HT-29 (cell line): Measurements from ENCODE around the gene CTNNBIP1. TPM values are rescaled to one million over a fixed set of nuclear protein-coding genes. Genes with fewer than 3 reads are reported as not detected.
"Not testable (repeated sequence)": the region's sequence is repeated elsewhere in the genome, so short reads cannot be mapped to it uniquely, and the experiment has no call there.

ENCODE experiments used
- DNase-seq: peaks from one replicate; pipeline ENCODE4 v3.0.0-alpha.2; 2015; ENCODE audit warnings: low spot score
- total RNA-seq: library from RNA; depleted of rRNA; stranded (reverse); fragments of >200 nt; shearing (Covaris generic); gene quantifications from 2 replicates; pipeline ENCODE4 v1.2.3, GENCODE V29; 2014; rRNA removed

CTNNBIP1 gene
- total RNA-seq: 12.2 and 16.4 TPM in 2 replicates

GRCh38 chr1:9910076-9910422, at the start of gene CTNNBIP1:
CTNNBIP1 (minus strand) TSS chr1:9910269; CDS start chr1:9872064, 38,205 bp downstream.
- no peak for DNase-seq

- DNase-seq: no peak
These were observed 47.7 kb upstream of the CTNNBIP1 start for GRCh38 chr1:9957726-9958125.

- no peak for DNase-seq
These were observed 36.2 kb upstream of the CTNNBIP1 start for GRCh38 chr1:9946315-9946714.

- peak; percentile 94 for DNase-seq
These were observed 33.1 kb upstream of the CTNNBIP1 start, which contains the start of the genes LZIC and NMNAT1 for GRCh38 chr1:9942939-9943788. LZIC (minus strand) TSS chr1:9943391; CDS start chr1:9936619, 6,772 bp downstream. NMNAT1 (plus strand) TSS chr1:9943475; CDS start chr1:9972074, 28,599 bp downstream.

GRCh38 chr1:9942399-9942938, 32.4 kb upstream of the CTNNBIP1 start:
- peak; percentile 77 for DNase-seq

GRCh38 chr1:9929431-9930385, 19.6 kb upstream of the CTNNBIP1 start:
- no peak for DNase-seq

- DNase-seq: no peak
These were observed 17.2 kb upstream of the CTNNBIP1 start for GRCh38 chr1:9927259-9927658.

- DNase-seq: no peak
These were observed 12.3 kb upstream of the CTNNBIP1 start for GRCh38 chr1:9922342-9922741.

- DNase-seq: no peak
These were observed 10.5 kb upstream of the CTNNBIP1 start for GRCh38 chr1:9920606-9921005.

- DNase-seq: no peak
These were observed 7.8 kb upstream of the CTNNBIP1 start for GRCh38 chr1:9917901-9918300.

GRCh38 chr1:9917495-9917894, 7.4 kb upstream of the CTNNBIP1 start:
- not testable (repeated sequence) for DNase-seq

- DNase-seq: no peak
These were observed 6.4 kb upstream of the CTNNBIP1 start for GRCh38 chr1:9916452-9916851.

GRCh38 chr1:9914610-9914937, 4.5 kb upstream of the CTNNBIP1 start:
- DNase-seq: no peak

GRCh38 chr1:9912264-9912936, 2.3 kb upstream of the CTNNBIP1 start:
- no peak for DNase-seq

- peak; percentile 98 for DNase-seq
These were observed 532 bp upstream of the CTNNBIP1 start for GRCh38 chr1:9910423-9911178.

- DNase-seq: peak; percentile 18
These were observed 629 bp downstream of the CTNNBIP1 start for GRCh38 chr1:9909234-9910046.

GRCh38 chr1:9908871-9909233, 1.2 kb downstream of the CTNNBIP1 start:
- DNase-seq: no peak

- no peak for DNase-seq
These were observed 2.6 kb downstream of the CTNNBIP1 start for GRCh38 chr1:9907441-9907840.

- DNase-seq: no peak
These were observed 3.6 kb downstream of the CTNNBIP1 start for GRCh38 chr1:9906466-9906865.

GRCh38 chr1:9905010-9905409, 5.1 kb downstream of the CTNNBIP1 start:
- DNase-seq: no peak
